GM11168 (cell line): Measurements from ENCODE around the gene TBX18.

Experiments
- in situ Hi-C: fragments of 300-500 bp; cut with MboI; formaldehyde crosslinking; loops from one replicate; pipeline ENCODE4 v1.12.0; 2022; ENCODE audit warnings: low sequenced_read_pairs; ENCODE audit not compliant: unreplicated experiment

Gene TBX18

DNA sequence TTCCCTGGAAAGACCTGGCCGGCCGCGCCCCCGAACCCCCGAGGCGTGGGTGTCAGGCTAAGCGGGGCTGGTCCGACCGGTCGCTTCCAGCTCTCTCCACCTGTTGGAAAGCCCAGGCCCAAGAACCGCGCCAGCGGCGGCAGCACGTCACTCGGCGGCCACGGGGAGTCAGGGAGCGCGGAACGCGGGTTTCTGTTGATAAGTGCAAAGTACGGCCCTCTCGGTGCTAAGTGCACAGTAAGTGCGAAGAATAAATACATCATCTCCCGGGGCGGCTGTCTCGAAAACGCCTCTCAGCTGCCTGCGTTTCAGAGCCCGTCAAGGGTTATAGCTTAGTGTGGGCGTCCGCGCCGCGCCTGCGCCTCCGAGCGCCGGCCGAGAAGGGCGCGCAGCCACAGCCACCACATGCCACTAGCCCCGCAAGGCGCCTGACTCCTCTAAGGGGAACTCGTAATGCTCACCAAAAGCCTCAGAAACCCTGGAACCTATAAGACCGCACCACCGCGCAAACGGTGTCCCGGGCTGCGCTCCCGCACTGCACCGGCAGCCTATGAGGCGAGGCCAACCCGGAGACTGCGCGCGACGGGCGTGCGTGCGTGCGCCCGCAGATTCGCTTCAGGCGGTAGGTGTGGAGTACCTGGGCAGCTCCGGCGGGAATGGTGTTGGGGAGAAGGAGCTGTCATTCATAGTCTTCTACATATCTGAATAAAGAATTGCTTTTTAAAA is 9.2 kb upstream of the TBX18 start:
- in situ Hi-C loops, result no loop called here

DNA sequence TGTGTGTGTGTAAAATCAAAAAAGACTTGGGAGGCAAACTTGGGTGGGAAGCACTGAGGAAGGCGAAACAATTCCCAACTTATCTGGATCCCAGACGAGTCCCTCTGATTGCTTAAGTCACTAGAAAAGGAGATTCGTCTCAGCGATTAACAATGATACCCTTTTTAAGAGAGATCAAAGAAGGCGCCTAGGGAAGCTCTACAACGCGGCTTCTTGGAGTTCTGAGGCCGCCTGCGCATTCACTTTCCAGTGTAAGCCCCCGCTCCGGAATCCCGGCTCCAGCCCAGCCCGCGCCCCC is 8.7 kb upstream of the TBX18 start:
- in situ Hi-C loops, result no loop called here

GRCh38 chr6:84772428-84773132 is 8.2 kb upstream of the TBX18 start:
- in situ Hi-C loops, result no loop called here

GRCh38 chr6:84771756-84772356 is 7.5 kb upstream of the TBX18 start:
- in situ Hi-C loops, result no loop called here

DNA sequence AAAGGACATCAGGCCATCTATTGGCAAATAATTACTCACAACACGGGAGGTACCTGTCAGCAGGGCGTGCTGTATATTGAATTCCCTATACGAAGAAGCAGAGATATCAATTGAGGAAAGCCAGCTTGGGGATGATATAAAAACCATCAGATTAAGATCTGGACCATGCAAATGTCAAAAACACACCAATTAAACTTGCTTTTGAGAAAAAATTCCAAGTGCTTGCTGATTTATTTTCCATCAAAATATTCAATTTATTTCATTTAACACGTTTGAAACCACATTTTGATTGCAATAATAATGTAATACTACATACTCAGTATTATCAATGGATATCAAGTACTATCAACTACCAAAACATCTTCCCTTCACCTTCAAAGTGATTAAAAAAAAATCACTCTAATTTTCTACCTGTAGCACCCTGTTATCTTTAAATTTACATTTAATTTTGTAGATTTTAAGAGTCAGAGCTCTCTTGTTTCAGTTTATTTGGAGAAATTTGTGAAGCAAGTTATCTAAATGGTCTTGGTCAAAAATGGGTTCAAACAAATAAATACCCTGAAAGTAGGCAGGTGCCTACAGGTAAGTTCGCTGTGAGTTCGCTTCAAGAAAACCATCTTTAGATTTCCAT is 6.8 kb upstream of the TBX18 start:
- in situ Hi-C loops, result no loop called here

DNA sequence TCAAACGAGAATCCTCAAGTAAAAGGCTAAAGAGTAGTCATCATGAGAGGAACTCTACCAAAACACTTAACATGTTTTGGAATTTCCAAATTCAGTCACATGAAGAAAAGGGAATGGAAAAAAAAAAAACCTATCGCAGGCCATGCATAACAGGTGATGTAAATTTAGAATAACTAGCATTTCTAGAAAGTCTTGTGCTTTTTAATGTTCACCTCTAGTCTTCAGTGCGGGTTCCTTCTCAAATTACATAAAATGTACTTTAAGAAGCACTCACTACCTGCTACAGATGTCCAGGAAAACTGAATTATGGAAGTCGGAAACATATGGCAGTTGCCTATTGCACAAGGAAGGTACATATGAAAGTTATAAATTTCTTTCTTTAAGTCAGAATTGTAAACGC is 6.1 kb upstream of the TBX18 start:
- in situ Hi-C loops, result no loop called here

DNA sequence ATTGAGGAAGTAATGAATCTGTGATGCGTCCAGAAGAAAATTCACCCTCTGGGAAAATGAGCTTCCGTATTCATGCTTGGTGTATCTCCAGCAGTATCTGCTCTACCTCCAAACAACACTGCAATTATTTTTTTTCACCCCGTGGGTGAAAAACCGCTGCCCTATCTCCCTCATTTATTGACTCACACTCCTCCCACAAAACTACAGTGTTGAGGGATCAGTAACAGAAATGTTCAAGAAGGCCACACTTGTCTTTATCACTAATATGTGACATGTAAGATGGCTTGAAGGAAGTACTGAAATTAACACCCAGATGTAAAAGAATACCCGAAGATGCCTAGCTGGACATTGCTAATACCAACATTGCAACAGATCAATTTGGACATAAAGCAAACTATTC is 4.9 kb upstream of the TBX18 start:
- in situ Hi-C loops, result no loop called here

DNA sequence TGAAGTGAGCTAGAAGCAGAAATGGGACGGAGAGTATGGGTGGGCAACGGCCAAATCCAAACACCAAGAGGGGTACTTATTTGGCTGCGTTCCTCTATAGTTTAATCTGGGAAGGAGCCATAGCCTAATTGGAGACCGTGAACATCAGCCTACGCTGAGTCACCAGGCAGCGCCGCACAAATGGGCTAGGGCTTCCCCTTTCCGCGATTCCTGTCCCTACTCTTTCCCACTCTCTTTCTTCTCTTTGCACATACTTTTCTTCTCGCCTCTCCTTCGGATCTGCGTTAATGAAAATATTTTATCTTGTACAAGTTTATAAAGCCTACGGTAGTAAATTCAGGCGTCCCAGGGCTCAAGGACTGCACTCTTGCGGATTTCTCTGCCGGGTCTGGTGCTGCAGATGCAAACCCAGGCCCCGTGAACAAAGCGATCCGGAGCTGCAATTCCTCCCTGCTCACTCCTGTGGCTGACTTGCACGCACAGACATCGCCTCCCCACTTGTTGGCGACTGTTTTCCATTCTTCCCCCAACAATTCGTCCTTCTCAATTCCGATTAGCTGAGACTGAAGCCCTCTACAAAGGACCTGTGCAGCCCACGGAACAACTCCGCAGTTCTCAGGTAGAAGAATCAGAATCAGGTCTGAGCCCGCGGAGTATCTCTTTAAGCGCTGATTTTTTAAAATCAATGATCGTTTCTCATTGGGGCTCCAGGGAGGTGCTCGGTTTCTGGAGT is 4.2 kb upstream of the TBX18 start:
- in situ Hi-C loops, result no loop called here

- in situ Hi-C loops, result no loop called here
Measured at GRCh38 chr6:84767526-84768201, 3.3 kb upstream of the TBX18 start.

- in situ Hi-C loops, result no loop called here
Measured at GRCh38 chr6:84766799-84767525, 2.6 kb upstream of the TBX18 start.

DNA sequence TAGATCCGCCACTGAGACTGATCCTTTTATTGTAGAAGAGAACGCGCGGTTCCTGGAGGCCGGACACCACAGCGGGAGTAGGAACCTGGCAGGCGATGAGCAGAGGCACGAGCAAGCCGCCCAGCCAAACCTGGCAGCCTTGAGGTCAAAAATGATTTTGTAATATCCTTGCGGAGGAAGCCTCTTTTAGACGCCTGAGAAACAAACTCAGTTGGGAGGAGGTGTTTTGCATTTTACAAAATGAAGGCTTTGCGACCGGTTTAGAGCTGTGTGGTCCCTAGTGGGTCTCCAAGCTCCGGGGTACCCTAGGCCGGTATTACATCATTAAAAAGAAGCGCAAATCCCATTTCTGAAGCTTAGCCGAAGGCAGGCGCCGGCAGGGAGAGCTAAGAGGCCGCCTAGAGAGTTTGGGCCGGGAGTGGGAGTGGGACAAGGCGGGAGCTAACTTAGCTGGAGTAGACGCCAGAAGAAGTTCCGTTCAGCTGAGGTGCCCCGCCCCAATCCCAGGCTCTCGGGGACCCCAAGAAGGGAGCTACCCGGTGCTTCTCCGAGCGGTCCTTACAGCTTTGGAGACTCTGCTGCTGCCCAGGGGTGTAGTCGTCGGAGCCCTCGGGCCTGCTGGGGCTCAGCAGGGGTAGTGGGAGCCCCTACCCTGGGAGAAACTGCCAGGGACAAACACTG is 1.9 kb upstream of the TBX18 start:
- in situ Hi-C loops, result no loop called here

DNA sequence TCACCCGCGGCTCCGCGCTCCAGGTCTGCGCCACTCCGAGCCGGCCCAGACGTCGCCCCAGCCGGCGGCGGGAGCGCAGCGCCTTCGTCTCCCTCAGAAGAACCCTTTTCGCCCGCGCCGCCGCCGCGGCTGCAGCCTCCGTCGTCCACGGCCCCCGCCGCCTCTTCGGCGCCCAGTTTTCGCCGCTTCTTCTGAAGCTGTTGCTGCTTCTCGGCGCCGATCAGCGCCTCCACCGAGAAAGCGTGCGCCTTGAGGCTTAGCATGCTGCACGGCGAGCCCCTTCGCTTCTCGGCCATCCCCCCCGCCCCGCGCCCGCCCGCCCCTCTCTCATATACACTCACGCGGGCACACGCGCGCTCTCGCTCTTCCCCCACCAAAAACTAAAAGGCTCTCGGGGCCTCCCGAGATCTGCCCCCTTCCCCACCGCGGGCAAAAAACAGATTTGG is 489 bp downstream of the TBX18 start:
- in situ Hi-C loops, result no loop called here

- in situ Hi-C loops, result no loop called here
Measured at GRCh38 chr6:84763003-84763885, 1.2 kb downstream of the TBX18 start.

DNA sequence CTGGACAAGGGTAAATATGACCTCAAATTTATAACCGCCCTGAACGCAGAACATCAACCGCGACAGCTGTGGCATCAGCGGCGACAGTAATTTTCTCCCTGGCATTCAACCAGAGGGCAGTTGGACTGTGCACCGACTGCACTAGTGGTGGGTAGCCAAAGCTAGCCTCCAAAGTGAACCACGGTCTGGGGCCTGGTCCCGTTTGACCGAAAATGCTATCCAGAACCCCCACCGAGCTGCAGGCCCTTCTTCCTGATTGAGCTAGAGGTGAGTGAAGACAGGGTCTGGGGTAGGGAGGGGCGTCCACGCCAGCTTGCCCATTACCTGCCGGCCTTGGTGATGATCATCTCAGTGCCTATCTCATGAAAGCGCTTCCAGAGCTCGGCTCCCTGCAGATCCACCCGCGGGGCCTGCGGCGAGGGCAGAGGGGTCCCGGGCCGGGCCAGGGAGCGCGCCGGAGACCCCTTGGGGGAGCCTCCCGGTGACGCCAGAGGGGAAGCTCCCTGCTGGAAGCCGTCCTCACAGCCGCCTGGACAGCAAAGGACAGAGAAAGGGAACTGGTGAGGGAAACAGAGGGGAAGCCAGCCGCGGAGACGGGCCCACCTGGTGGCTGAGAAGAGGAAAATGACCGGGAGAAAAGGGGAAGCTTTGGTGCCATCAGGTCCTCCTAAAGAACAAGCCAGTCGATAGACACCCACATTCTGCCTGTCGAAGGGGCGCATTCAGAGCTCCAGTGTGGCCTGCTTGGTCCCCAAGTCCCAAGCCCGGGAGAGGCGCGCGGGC is 2.0 kb downstream of the TBX18 start:
- in situ Hi-C loops, result no loop called here

- in situ Hi-C loops, result no loop called here
Measured at GRCh38 chr6:84758486-84758885, 5.9 kb downstream of the TBX18 start.

- in situ Hi-C loops, result no loop called here
Measured at GRCh38 chr6:84756877-84757276, 7.5 kb downstream of the TBX18 start.

GRCh38 chr6:84756466-84756865 is 7.9 kb downstream of the TBX18 start:
- in situ Hi-C loops, result no loop called here
